CD4-positive, alpha-beta T cell treated with Interleukin-4 for 1 hour (primary cell): ENCODE results near the gene LRBA.

Source experiments
- DNase-seq, 2 donors: peaks; one replicate each; pipeline ENCODE4 v3.0.0-alpha.2; 2020 to 2022

Gene LRBA

GRCh38 chr4:150867148-150867547 lies 147.9 kb downstream of the LRBA start:
- DNase-seq: peak; percentile 17 to 85

GRCh38 chr4:150863456-150863855 lies 151.6 kb downstream of the LRBA start:
- DNase-seq: no peak

GRCh38 chr4:150862829-150863228 lies 152.3 kb downstream of the LRBA start:
- DNase-seq: no peak

GRCh38 chr4:150859453-150859852 lies 155.6 kb downstream of the LRBA start:
- no peak for DNase-seq

GRCh38 chr4:150855981-150856510 lies 159.0 kb downstream of the LRBA start:
- no peak for DNase-seq

- no peak for DNase-seq
Observed at GRCh38 chr4:150854600-150854999, 160.5 kb downstream of the LRBA start.

- DNase-seq: no peak
Observed at GRCh38 chr4:150853882-150854281, 161.2 kb downstream of the LRBA start.

GRCh38 chr4:150852216-150852615 lies 162.9 kb downstream of the LRBA start:
- no peak for DNase-seq

- DNase-seq: no peak
Observed at GRCh38 chr4:150849016-150849415, 166.1 kb downstream of the LRBA start.

- peak; percentile 66 to 86 for DNase-seq
Observed at GRCh38 chr4:150828159-150828558, 186.9 kb downstream of the LRBA start.

- peak in 1 of 2 donors; percentile 17 for DNase-seq
Observed at GRCh38 chr4:150827226-150827625, 187.9 kb downstream of the LRBA start.

GRCh38 chr4:150826306-150826705 lies 188.8 kb downstream of the LRBA start:
- DNase-seq: no peak

GRCh38 chr4:150822407-150822806 lies 192.7 kb downstream of the LRBA start:
- no peak for DNase-seq

GRCh38 chr4:150821641-150822040 lies 193.4 kb downstream of the LRBA start:
- no peak for DNase-seq

GRCh38 chr4:150820409-150820808 lies 194.7 kb downstream of the LRBA start:
- no peak for DNase-seq

- DNase-seq: no peak
Observed at GRCh38 chr4:150818661-150819060, 196.4 kb downstream of the LRBA start.

- no peak for DNase-seq
Observed at GRCh38 chr4:150817804-150818528, 197.1 kb downstream of the LRBA start.

GRCh38 chr4:150817017-150817416 lies 198.1 kb downstream of the LRBA start:
- no peak for DNase-seq

GRCh38 chr4:150816491-150816890 lies 198.6 kb downstream of the LRBA start:
- DNase-seq: no peak

- DNase-seq: peak in 1 of 2 donors; percentile 6
Observed at GRCh38 chr4:150814873-150815272, 200.2 kb downstream of the LRBA start.

- DNase-seq: no peak
Observed at GRCh38 chr4:150805183-150806025, 209.7 kb downstream of the LRBA start.

- DNase-seq: no peak
Observed at GRCh38 chr4:150801833-150802232, 213.3 kb downstream of the LRBA start.

GRCh38 chr4:150799207-150799606 lies 215.9 kb downstream of the LRBA start:
- DNase-seq: no peak

GRCh38 chr4:150794706-150795105 lies 220.4 kb downstream of the LRBA start:
- DNase-seq: no peak
